ENCODE measurements around the gene CDH4. TPM values are rescaled to one million over a fixed set of nuclear protein-coding genes. Genes with fewer than 3 reads are reported as not detected.

Gene CDH4
- polyA plus RNA-seq, 4 donors, result 0.09 to 4.1 (median 0.25) TPM

DNA sequence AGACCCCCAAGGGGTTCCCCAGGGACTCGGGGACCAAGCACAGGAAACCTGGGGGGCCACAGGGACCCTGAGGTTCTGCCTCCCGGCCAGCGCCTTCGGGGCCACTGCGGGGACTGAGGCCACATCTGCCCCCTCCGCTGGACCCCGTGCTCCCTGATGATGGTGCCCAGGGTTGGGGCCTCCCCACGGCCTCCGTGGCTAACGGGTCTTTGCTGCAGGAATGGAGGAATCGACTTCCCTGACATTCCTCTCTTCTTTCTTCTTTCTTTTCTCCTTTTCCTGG is 483.4 kb downstream of the CDH4 start:
- H3K4me3 ChIP-seq (ENCODE audit: low read depth in 1 of 3, low read length in 3 of 3), result no peak overlapping the region
- DNase-seq, result no peak
- no peaks in the 10 kb centered on the region for H3K4me1 ChIP-seq (ENCODE audit: control insufficient read depth in 3 of 3, insufficient read depth in 2 of 3, low read depth in 1 of 3, low read length in 2 of 3)
- no peaks in the 10 kb centered on the region for H3K27me3 ChIP-seq (ENCODE audit: control insufficient read depth in 3 of 3, insufficient read depth in 3 of 3, low read length in 3 of 3)
- no peak overlapping the region for H3K27ac ChIP-seq (ENCODE audit: low read depth in 1 of 3, low read length in 2 of 3)
- FAIRE-seq, result no peak
- WGBS, 3 donors, result 72 to 81% (median 72%) methylated on average over 7 to 11 of the region's 11 CpGs
- no peaks in the 10 kb centered on the region for H3K36me3 ChIP-seq (ENCODE audit: control insufficient read depth in 3 of 3, insufficient read depth in 2 of 3, low read depth in 1 of 3, low read length in 3 of 3)
- H3K9me3 ChIP-seq (ENCODE audit: control insufficient read depth in 2 of 2, insufficient read depth in 1 of 2, low read depth in 1 of 2, low read length in 1 of 2), result no peaks in the 10 kb centered on the region

DNA sequence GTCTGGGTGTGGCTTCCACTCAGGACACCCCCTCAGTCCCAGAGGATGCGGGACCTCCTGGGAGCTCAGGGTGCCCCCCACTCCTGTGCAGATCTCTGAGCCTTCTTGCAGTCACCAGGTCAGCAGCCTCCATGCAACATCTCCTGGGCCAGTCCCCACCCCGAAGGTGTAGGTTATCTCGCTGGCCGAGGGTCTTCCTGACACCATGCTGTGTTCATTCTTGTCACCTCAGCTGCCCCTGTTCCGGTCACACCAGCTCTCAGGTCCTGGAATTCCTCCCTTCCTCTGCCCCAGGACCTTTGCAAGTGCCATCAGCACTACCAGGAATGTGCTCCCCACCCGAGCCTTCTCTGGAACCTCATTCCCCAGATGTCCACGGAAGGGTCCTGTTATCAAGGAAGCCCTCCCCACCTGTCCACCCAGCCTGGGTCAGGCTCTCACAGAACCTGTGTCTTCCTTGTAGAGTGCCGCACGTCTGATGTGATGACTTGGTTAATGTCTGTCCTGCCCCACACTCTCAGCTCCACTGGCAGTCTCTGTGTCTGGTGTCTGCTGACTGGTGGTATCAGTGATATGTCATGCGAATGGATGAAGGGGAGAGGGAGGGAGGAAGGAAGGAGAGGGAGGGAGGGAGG is 484.1 kb downstream of the CDH4 start:
- FAIRE-seq, result no peak
- no peak for DNase-seq
- no peak overlapping the region for H3K4me3 ChIP-seq (ENCODE audit: low read depth in 1 of 3, low read length in 3 of 3)
- H3K9me3 ChIP-seq (ENCODE audit: control insufficient read depth in 2 of 2, insufficient read depth in 1 of 2, low read depth in 1 of 2, low read length in 1 of 2), result no peaks in the 10 kb centered on the region
- no peaks in the 10 kb centered on the region for H3K27me3 ChIP-seq (ENCODE audit: control insufficient read depth in 3 of 3, insufficient read depth in 3 of 3, low read length in 3 of 3)
- H3K27ac ChIP-seq (ENCODE audit: low read depth in 1 of 3, low read length in 2 of 3), result no peak overlapping the region
- no peaks in the 10 kb centered on the region for H3K36me3 ChIP-seq (ENCODE audit: control insufficient read depth in 3 of 3, insufficient read depth in 2 of 3, low read depth in 1 of 3, low read length in 3 of 3)
- 57 to 63% (median 63%) methylated on average over 10 of the region's 10 CpGs for WGBS, 3 donors
- no peaks in the 10 kb centered on the region for H3K4me1 ChIP-seq (ENCODE audit: control insufficient read depth in 3 of 3, insufficient read depth in 2 of 3, low read depth in 1 of 3, low read length in 2 of 3)

DNA sequence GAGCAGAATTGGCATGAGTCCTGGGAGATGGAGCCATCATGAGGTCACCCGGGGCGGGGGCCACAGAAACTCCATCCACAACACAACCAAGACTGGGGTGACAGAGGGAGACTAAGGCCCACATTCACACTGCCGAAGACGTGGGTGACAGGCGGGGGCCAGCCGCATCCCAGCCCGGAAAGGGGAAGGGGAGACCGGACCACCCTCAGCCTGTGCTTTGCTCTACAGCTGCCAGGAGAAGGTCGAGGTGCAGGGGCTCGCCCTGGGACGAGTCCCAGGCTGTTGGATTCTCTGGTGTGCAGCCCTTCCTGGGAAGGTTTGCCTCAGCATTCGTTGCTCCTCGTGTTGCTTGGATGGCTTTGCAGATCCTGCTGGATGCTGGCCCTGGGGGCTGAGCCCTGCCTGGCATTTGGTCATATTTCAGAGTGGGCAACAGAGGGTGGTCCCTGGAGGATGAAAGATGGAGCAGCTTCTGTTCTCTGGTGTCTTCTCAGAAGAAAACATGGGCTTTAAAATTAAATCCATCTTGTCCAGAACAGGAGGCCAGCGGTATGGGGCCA is 484.8 kb downstream of the CDH4 start:
- H3K4me1 ChIP-seq (ENCODE audit: control insufficient read depth in 3 of 3, insufficient read depth in 2 of 3, low read depth in 1 of 3, low read length in 2 of 3), result no peaks in the 10 kb centered on the region
- H3K9me3 ChIP-seq (ENCODE audit: control insufficient read depth in 2 of 2, insufficient read depth in 1 of 2, low read depth in 1 of 2, low read length in 1 of 2), result no peaks in the 10 kb centered on the region
- no peaks in the 10 kb centered on the region for H3K27me3 ChIP-seq (ENCODE audit: control insufficient read depth in 3 of 3, insufficient read depth in 3 of 3, low read length in 3 of 3)
- FAIRE-seq (no peak), DNase-seq (no peak)
- no peak overlapping the region for H3K27ac ChIP-seq (ENCODE audit: low read depth in 1 of 3, low read length in 2 of 3)
- H3K36me3 ChIP-seq (ENCODE audit: control insufficient read depth in 3 of 3, insufficient read depth in 2 of 3, low read depth in 1 of 3, low read length in 3 of 3), result no peaks in the 10 kb centered on the region
- 64 to 71% (median 69%) methylated on average over 14 of the region's 14 CpGs for WGBS, 3 donors
- H3K4me3 ChIP-seq (ENCODE audit: low read depth in 1 of 3, low read length in 3 of 3), result no peak overlapping the region

DNA sequence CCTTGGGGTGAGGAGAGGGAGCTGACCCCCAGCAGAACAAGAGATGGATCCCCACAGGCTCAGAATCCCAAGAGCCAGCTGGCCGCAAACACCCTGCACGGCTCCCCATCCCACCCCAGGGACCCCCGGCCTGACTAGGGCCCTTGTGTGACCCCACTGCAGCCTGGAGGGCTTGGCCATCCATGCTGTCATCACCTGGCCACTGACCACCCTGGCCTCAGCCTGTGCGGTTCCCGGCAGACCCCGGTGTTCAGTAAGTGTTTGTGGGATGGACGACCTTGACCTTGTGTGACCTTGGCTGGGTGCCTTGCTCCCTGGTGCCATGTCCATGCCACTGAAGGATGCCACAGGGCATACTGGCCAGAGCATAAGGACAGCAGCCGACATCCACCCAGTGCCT is 485.3 kb downstream of the CDH4 start:
- H3K36me3 ChIP-seq (ENCODE audit: control insufficient read depth in 3 of 3, insufficient read depth in 2 of 3, low read depth in 1 of 3, low read length in 3 of 3), result no peaks in the 10 kb centered on the region
- DNase-seq (no peak), FAIRE-seq (no peak)
- no peak overlapping the region for H3K27ac ChIP-seq (ENCODE audit: low read depth in 1 of 3, low read length in 2 of 3)
- no peaks in the 10 kb centered on the region for H3K4me1 ChIP-seq (ENCODE audit: control insufficient read depth in 3 of 3, insufficient read depth in 2 of 3, low read depth in 1 of 3, low read length in 2 of 3)
- H3K9me3 ChIP-seq (ENCODE audit: control insufficient read depth in 2 of 2, insufficient read depth in 1 of 2, low read depth in 1 of 2, low read length in 1 of 2), result no peaks in the 10 kb centered on the region
- no peaks in the 10 kb centered on the region for H3K27me3 ChIP-seq (ENCODE audit: control insufficient read depth in 3 of 3, insufficient read depth in 3 of 3, low read length in 3 of 3)
- 80 to 87% (median 86%) methylated on average over 8 of the region's 8 CpGs for WGBS, 3 donors
- H3K4me3 ChIP-seq (ENCODE audit: low read depth in 1 of 3, low read length in 3 of 3), result no peak overlapping the region

DNA sequence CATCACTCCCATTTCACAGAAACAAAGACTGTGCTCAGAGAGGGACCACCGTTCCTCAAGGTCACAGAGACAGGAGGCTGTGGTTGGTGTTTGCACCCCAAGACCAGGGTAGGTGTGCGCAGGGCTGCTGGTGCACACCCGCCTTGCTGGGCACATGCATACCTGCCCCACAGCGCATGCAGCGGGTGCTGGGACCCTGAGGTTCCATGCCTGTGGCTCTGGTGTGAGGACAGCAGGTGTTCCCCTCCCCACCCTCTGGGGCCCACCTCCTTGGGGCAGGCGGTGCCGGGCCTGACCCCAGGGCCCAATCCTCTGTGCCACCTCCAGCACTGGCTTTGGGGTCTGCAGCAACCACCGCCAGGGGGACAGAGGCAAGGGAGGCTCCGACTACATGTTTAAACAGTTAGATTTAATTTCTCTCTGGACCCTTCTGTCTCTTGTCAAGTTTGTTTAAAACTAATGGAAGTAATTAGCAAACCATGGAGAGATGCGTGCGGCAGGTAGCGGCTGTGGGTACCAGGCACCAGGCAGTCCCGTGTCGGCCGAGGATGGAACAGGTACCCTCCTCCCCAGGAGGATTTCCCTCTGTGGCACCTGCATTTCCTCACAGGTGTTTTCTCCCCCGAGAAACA is 485.9 kb downstream of the CDH4 start:
- Histone ChIP-seq H3K4me3 (ENCODE audit: low read depth in 1 of 3, low read length in 3 of 3) (no peak overlapping the region), H3K36me3 (ENCODE audit: control insufficient read depth in 3 of 3, insufficient read depth in 2 of 3, low read depth in 1 of 3, low read length in 3 of 3) (no peaks in the 10 kb centered on the region), H3K27me3 (ENCODE audit: control insufficient read depth in 3 of 3, insufficient read depth in 3 of 3, low read length in 3 of 3) (no peaks in the 10 kb centered on the region), H3K4me1 (ENCODE audit: control insufficient read depth in 3 of 3, insufficient read depth in 2 of 3, low read depth in 1 of 3, low read length in 2 of 3) (no peaks in the 10 kb centered on the region), H3K9me3 (ENCODE audit: control insufficient read depth in 2 of 2, insufficient read depth in 1 of 2, low read depth in 1 of 2, low read length in 1 of 2) (no peaks in the 10 kb centered on the region), H3K27ac (ENCODE audit: low read depth in 1 of 3, low read length in 2 of 3) (no peak overlapping the region)
- 81 to 84% (median 83%) methylated on average over 15 to 16 of the region's 16 CpGs for WGBS, 3 donors
- DNase-seq, result no peak
- no peak for FAIRE-seq

DNA sequence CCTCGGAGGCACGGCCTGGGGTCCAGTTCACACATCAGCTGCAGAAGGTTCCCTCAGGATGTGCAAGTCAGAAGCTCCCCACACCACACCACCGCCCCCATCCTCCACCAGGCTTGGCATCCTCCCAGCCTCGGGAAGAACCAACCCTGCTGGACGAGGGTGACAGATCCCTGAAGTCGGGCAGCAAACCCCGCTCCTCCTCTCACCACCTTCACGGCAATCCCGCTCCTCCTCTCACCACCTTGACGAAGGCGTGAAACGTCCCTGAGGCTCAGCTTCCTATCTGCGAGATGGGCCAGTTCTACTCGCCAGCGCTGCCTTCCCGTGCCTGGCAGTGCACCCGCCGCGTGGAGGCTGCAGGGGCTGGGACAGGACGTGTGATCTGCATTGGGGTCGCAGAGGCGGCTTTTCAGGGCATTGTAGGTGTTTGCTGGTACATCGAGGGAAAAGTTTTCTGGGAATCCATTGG is 486.6 kb downstream of the CDH4 start:
- no peaks in the 10 kb centered on the region for H3K4me1 ChIP-seq (ENCODE audit: control insufficient read depth in 3 of 3, insufficient read depth in 2 of 3, low read depth in 1 of 3, low read length in 2 of 3)
- DNase-seq (no peak), FAIRE-seq (no peak)
- no peak overlapping the region for H3K27ac ChIP-seq (ENCODE audit: low read depth in 1 of 3, low read length in 2 of 3)
- H3K27me3 ChIP-seq (ENCODE audit: control insufficient read depth in 3 of 3, insufficient read depth in 3 of 3, low read length in 3 of 3), result no peaks in the 10 kb centered on the region
- no peak overlapping the region for H3K4me3 ChIP-seq (ENCODE audit: low read depth in 1 of 3, low read length in 3 of 3)
- H3K9me3 ChIP-seq (ENCODE audit: control insufficient read depth in 2 of 2, insufficient read depth in 1 of 2, low read depth in 1 of 2, low read length in 1 of 2), result no peaks in the 10 kb centered on the region
- no peaks in the 10 kb centered on the region for H3K36me3 ChIP-seq (ENCODE audit: control insufficient read depth in 3 of 3, insufficient read depth in 2 of 3, low read depth in 1 of 3, low read length in 3 of 3)
- WGBS, 3 donors, result 78 to 83% (median 79%) methylated on average over 23 of the region's 23 CpGs

DNA sequence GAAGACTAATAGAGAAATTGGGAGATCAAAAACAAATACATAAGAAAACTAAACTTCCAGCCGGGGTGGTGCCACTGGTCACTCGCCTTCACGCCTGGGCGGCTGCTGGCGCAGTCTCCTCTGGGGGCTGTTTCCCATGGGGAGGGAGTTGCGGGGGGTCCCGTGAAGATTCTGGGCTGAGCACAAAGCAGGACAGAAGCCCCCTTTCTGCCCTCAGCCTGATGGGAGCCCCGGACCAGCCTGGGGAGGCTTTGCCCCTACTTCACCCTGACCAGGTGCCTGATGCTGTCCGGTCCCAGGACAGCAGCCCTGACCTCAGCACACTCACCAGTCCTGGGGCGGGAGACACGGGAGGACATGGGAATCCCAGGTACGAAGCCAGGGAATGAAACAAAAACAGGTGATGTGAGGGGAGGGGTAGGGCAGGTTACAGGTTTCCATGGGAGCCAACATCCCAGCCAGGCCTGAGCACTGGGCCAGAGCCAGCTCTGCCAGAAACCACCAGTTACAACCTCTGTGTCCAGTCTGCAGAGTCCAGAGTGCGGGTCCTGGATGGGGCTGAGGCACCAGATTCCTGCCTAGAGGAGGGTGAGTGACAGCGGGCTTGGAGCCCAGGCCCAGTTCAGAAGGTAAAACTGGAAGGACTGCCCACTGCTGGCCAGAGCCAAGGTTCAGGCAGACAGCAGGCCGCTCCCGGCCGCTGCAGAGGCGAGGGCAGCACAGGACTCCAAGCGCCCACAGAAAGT is 487.2 kb downstream of the CDH4 start:
- Histone ChIP-seq H3K4me1 (ENCODE audit: control insufficient read depth in 3 of 3, insufficient read depth in 2 of 3, low read depth in 1 of 3, low read length in 2 of 3) (no peaks in the 10 kb centered on the region), H3K27me3 (ENCODE audit: control insufficient read depth in 3 of 3, insufficient read depth in 3 of 3, low read length in 3 of 3) (no peaks in the 10 kb centered on the region), H3K36me3 (ENCODE audit: control insufficient read depth in 3 of 3, insufficient read depth in 2 of 3, low read depth in 1 of 3, low read length in 3 of 3) (no peaks in the 10 kb centered on the region), H3K4me3 (ENCODE audit: low read depth in 1 of 3, low read length in 3 of 3) (no peak overlapping the region), H3K9me3 (ENCODE audit: control insufficient read depth in 2 of 2, insufficient read depth in 1 of 2, low read depth in 1 of 2, low read length in 1 of 2) (no peaks in the 10 kb centered on the region), H3K27ac (ENCODE audit: low read depth in 1 of 3, low read length in 2 of 3) (no peak overlapping the region)
- no peak for FAIRE-seq
- 86 to 90% (median 88%) methylated on average over 19 of the region's 19 CpGs for WGBS, 3 donors
- DNase-seq, result no peak

DNA sequence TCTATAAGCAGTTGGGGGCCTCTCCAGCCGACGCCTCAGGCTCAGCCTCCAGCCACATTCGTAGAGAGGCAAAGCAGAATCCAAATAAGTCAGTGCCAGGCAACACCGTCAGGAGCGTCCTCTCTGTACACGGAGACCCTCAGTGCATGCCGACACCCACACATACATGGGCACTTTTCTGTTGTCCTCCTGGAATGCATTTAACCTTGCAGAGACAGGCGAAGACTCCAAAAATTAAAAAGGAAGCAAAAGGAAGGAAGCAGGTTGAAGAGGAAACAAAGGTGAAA is 487.7 kb downstream of the CDH4 start:
- Histone ChIP-seq H3K4me1 (ENCODE audit: control insufficient read depth in 3 of 3, insufficient read depth in 2 of 3, low read depth in 1 of 3, low read length in 2 of 3) (no peaks in the 10 kb centered on the region), H3K36me3 (ENCODE audit: control insufficient read depth in 3 of 3, insufficient read depth in 2 of 3, low read depth in 1 of 3, low read length in 3 of 3) (no peaks in the 10 kb centered on the region), H3K9me3 (ENCODE audit: control insufficient read depth in 2 of 2, insufficient read depth in 1 of 2, low read depth in 1 of 2, low read length in 1 of 2) (no peaks in the 10 kb centered on the region), H3K27ac (ENCODE audit: low read depth in 1 of 3, low read length in 2 of 3) (no peak overlapping the region), H3K27me3 (ENCODE audit: control insufficient read depth in 3 of 3, insufficient read depth in 3 of 3, low read length in 3 of 3) (no peaks in the 10 kb centered on the region), H3K4me3 (ENCODE audit: low read depth in 1 of 3, low read length in 3 of 3) (no peak overlapping the region)
- DNase-seq, result no peak
- WGBS, 3 donors, result 88 to 91% (median 89%) methylated on average over 8 of the region's 8 CpGs
- FAIRE-seq, result no peak
